Activated CD8-positive, alpha-beta memory T cell treated with anti-CD3 and anti-CD28 coated beads, Interleukin-2, amount 50 U/mL, for 4 hours (primary cell): Measurements from ENCODE around the gene SRP68.
"Not testable (repeated sequence)": the region's sequence is repeated elsewhere in the genome, so short reads cannot be mapped to it uniquely, and the experiment has no call there.

Experiments used
- DNase-seq: peaks from one replicate; pipeline ENCODE4 v3.0.0-alpha.2; 2020

SRP68 gene

DNA sequence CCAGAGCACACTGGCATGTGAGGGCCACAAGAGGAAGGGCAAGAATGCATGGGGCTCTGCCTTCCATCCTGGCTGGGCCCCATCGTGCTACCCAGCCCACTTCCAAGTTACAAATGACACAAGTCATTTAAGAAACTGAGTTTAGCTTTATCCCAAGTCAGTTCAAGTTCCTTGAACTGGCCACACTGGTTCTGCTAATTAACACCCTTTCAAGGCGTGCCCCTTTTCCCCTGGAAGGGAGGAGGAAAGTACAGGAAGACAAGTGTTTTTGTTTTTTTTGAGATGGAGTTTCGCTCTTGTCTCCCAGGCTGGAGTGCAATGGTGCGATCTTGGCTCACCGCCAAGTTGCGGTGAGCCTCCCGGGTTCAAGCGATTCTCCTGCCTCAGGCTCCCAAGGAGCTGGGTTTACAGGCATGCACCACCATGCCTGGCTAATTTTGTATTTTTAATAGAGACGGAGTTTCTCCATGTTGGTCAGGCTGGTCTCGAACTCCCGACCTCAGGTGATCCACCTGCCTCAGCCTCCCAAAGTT, 27.8 kb downstream of the SRP68 start:
- not testable (repeated sequence) for DNase-seq

DNA sequence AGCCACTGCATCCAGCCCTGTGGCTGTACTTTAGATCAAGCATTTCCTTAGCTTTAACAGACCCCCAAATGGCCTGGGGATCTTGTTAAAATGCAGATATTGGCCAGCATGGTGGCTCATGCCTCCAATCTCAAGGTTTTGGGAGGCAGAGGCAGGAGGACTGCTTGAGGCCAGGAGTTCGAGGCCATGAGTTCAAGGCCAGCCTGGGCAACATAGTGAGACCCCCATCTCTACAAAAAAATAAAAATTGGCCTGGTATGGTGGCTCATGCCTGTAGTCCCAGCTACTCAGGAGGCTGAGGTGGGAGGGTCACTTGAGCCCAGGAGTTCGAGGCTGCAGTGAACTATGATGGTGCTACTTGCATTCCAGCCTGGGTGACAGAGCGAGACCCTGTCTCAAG, 29.4 kb downstream of the SRP68 start:
- not testable (repeated sequence) for DNase-seq

DNA sequence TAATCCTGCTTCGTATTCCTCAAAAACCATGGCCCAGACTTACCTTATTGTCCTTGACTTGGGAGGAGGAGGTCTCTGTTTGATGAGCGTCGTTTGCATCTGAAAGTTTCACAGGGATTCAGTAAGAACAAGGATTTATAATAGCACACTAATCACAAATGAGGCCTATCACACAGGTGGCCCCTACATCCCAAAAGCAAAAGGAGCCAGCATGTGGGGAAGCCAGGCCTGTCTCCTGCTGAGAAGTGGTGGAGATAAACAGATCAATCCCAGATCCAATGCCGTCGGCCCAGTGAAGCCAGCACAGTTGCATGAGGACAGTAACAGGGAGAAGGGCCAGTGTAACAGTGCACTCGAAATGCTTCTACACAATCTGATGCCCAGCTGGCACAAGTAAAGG, 31.9 kb downstream of the SRP68 start:
- DNase-seq = no peak

DNA sequence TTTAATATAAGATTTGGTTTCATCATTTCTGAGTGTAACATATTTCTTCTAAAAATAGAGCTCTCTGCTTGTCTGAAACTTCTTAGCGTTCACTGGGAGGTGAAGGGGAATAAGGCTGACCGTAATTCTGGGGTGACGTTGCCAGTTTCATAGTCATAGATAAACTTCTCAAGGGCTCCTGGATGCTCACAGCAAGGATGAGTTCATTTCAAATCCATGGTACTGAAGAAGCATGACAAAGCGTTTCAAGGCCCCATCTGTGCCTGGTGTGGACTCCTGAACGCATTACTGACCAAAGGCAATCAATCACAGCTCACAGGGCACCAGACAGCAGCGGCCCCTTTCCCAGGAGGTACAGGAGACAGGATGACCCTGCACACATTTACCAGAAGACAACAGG, 33.2 kb downstream of the SRP68 start:
- no peak for DNase-seq

DNA sequence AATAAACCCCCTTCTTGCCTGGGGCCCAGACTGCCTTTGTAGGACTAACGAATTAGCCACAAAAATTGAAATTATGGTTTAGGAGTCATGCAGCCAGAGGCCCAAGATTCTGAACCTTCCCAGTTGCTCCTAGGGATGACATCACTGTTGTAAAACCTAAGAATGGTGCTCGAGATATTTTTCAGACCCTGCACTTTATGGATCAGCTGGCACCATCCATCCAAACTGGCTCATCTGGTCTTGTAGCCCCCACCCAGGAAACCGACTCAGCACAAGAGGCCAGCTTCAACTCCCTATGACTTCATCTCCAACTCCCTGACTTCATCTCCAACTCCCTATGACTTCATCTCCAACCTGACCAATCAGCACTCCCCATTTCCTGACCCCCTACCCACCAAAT, 34.3 kb downstream of the SRP68 start:
- no peak for DNase-seq

DNA sequence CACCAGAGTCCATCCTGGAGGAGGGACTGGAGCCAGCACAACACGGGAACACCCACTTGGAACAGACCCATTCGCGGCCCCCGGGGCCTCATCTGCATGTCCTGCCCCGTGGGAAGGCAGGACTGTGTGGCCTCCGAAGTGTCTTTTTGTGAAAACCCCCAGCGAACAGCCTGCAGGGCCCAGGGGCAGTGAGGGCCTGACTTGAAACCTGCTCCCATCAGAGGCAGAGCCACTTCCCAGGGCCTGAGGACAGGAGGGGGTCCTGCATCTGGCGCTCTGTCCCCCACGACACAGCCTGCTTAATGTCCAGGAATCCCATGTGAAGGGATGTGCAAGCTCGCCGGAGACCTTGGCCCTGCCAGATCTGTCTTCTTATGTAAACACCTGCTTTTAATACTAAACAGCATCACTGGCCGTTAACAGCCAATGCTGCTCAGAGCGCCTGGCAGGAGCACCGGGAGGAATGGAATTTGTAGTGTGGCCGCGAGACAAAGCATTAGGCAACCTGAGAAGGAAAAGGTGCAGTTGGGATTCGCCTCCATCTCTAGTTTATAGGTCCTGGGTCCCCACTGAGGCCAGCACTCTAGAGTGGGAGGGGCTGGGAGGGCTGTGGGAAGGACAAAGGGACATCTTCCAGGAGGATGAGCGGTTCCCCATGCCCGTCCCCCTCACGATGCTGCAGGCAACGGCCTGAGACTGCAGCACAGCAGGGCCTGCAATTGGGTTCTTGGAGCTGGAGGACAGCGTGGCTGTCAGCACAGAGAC, 35.6 kb downstream of the SRP68 start:
- DNase-seq = no peak

DNA sequence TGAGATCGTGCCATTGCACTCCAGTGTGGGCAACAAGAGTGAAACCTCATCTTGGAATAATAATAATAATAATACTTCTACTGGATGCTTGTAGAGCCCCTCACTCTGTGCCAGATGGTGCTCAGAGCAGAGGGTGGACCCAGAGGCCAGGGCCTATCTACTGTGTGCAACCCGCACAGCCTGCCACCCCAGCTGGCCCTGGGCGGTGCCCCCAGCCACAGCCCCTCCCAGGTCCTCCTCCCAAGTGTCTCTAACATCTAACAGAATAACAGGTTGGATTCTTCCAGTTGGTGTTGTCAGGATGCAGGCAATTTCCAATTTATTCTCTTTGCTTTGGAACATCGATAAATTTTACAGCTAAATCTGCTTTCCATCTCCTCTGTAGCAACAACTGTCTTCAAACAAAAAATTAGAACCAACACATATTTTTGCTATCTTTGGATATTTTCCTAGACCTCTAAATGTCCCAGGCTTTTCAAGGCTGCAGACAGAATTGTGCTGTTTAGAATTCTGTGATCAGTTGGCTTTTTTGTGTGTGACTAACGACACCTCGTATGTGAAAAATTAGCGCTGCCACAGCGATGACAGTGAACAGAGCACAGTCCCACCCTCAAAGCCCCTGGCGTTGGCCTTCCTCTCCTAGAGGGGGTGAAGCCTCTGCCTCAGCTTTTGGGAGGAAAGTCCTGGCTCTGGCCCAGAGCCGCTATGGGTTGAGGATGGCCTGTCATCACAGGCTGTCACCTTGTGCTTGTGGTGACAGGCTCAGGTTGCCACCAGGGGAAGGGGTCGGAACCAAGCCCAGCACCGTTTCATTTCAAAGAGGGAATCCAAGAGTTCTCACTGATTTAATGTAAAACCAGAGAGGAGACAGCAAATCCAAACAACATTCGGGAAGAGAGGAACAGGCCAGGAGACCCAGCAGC, 37.6 kb downstream of the SRP68 start:
- DNase-seq = no peak

DNA sequence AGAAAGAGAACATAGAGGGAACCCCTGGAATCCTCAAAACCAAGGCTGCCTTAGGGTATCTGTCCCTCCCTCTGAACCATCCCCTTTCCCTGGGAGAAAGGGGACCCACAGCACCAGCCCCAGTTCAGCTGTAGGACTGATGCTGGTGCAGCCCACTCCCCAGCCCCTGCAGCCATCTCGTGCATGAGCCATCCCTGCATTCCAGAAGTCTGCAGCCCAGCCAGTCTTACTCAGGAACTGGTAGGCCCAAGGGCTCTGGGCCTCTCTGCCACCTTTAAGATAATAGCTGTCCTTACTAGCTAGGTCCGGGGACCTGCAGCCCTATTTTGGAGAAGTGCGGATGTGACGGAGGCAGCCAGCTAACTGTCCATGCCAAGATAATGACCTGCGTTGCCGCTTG, 39.2 kb downstream of the SRP68 start:
- DNase-seq = no peak

DNA sequence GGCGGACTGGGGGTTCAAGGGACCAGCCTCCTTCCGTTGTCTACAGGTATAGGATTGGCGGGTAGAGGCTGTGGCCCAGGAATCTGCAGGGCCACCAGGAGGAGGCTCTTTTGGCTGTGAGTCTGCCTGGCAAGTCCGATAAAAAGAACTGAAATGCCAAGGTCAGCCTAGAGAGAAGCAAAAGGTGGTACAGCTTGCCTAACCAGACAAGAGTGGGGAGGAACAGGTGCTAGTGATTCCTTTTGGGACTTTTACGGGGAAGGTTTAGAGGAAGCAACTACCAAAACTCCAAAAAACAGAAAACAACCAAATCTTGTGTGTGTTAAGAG, 39.6 kb downstream of the SRP68 start:
- no peak for DNase-seq

DNA sequence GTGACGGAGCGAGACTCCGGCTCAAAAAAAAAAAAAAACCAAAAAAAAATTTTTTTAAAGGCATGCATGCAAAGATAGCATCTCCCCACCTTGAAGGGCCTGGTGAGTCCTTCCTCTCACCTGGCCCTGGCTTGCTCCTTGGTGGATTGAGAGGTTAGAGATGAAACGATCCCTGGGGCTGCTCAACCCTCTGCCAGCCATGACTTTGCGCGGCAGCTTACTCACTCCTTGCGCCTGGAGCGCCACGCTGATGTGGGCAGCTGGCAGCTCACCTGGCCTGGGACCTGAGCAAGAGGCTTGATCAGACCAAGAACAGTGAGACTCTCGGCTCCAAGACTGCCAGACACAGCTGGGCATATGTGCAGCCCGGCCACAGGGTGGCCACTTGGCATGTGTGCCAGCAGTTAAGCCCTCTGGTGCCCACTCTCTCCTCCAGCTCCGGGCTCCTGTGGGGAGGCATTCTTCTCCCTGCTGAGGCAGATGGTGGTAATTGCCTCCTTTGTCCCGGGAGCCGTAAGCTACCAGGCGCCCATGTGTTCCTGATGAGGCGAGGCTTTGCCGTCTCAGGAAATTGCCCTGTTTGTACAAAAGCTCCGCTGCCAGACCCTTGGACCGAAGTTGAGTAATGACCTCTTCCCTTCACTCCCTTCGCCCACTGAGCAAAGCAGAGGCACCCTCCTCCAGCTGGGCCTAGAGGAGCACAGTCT, 40.1 kb downstream of the SRP68 start:
- no peak for DNase-seq

DNA sequence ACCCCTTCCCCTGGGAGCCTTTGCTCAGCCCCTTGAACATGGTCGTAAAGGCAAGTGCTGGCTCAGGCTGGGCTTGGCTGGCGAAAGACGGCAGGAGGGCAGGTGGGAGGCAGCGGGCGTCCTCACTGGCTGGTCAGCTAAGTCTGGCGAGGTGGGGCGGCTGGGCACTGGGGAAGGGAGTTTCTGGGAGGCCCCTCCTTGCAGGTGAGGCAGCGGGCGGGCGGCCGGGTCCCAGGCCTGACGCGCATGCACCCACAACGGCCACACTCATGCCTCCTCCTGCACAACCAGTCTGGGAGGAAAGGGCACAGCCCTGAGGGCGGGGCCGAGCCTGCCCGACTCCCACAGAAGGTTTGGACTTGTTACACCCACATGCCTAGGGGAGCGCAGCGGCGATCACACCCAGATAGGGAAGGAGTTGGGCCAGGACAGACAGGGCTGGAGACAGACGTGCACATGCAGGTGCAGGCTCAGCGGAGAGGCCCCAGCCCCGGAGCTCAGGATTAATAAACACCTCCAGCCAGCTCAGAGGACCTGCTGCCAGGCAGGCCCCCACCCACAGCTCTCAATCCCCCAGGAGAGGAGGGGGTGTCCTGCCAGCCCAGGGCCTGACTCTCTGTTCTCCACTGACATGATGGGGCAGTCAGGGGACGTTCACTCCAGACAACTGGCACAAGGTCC, 45.0 kb downstream of the SRP68 start, which contains the start of gene EVPL:
TSS of gene EVPL (minus strand) at position 148 of the 681 bp plus-strand sequence. CDS start at position 40, 108 bp downstream.
- DNase-seq = no peak

DNA sequence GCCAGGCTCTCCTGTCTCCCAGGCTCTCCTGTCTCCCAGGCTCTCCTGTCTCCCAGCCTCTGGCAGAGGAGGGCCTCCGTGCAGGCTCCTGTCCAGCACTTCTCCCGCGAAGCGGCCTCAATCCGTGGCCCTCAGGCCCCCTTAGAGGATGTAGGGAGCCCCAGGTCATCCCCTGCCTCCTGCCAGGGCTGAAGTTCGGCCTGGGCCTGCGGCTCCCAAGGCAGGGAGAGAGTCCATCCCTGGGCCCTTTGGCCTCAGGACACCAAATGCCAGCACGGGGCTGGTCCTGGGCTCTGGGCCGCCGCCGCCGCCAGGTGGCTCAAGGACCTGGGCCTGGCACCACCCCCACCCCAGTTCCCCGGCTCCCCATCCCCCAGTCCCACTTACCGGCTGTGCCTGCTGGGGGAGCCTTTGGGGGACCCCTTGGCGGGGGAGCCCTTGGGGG, 45.6 kb downstream of the SRP68 start:
- DNase-seq = no peak

DNA sequence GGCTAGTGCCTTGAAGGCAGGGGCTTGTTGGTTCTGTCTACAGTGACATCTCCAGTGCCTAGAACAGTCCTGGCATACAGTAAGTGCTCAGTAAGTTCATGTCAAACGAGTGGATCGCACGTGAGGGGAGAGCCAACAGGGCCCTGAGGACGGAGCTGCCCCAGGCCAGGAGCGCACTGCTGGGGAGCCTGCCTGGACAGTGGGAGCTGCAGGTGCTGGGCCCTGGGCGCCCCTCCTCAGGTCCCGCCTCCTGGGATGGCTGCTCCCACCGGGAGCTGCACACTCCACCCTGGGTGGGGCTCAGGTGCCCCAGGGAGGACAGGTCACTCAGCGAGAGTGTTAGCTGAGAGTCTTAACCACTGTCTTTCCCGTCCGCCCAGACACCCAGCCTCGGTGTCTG, 47.0 kb downstream of the SRP68 start:
- no peak for DNase-seq

DNA sequence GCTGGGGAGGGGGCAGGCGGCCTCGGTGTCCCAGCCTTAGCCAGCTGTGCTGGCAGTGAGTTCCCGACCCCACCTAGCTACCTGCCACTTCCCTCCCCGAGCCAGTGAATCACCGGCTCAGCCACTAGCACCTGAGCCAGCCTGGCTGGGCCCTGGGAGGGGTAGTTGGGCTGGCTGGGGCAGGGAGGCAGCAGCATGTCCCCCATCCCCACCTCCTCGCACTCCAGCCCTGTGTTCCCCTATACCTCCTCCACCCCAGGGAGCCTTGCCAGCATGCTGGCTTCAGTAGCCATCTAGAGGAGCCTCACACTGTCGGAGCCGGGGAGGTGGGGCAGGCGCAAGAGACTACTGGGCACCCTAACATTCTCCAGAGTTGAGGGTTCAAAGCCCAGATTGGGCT, 48.0 kb downstream of the SRP68 start:
- DNase-seq = no peak

DNA sequence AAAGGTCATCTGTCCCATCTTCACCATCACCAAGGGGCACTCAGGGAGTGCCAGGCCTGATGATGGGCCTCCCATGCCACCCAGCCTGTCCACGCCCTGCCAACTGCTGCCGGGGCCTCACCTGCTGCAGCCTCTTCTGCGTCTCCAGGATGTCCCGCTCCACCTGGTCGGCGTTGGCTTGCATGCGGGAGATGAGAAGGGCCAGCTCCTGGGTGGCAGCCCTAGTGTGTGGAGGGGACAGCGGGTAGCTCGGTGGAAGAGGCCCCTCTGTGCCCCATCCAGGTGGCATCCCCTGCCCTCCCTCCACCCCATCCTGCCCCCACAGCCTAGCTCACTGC, 48.4 kb downstream of the SRP68 start:
- DNase-seq = no peak

DNA sequence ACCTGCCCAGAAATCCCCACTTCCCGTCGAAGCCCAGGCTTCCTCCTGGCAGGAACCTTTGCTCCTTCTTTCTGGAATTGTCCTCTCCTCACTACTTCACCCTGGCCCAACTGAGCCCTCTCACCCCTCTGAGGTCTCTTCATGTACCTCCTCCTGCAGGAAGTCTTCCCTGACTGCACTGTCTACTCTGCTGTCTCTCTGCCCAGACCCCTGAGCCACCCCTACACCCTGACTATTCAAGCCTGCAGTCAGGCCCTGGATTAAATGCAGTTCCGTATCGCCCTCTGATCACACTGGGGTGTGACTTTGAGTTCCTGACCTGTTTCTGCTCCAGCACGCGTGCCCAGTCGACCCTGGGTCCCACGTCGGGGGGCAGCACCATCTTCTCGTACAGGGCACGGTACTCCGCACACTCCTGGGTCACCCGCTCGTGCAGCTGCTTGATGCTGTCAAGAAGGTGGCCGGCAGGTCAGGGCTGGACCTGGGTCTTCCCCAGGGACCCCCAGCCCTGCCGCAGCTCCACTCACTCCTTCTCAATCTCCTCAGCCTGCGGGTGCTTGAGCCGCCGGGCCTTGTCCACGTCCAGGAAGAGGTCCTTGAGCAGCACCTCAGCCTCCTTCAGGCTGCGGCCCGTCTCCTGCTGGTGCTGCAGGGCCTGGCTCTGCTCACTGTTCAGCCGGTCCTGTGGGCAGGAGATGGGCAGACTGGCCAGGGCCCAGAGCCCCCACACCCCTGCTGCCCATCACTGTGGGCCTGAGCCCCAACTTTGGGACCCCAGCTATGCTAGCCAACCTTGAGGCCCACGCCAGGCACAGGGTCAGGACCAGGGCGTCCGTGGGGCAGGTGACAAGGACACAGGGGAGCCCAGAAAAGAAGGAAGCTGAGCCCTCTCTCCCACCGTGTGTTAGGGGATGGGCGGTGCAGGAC, 49.1 kb downstream of the SRP68 start:
- DNase-seq = no peak

DNA sequence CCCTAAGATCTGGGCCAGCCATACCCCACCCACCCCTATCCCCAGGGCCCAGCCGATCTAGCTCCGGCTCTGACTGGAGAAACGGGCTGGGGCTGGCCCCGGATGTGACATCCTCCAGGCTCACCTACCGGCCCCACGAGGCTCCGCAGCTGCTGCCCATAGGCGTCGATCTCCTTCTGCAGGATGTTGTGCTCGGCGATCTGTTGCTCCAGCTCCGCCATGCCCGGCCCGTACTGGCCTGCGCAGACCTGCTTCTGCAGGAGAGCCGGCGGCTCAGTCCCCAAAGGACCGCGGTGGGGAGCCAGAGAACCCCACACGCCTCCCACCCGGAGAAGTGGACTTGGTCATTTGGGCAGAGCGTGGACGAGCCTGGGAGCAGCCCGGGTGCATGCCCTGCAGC, 50.0 kb downstream of the SRP68 start:
- DNase-seq = no peak

DNA sequence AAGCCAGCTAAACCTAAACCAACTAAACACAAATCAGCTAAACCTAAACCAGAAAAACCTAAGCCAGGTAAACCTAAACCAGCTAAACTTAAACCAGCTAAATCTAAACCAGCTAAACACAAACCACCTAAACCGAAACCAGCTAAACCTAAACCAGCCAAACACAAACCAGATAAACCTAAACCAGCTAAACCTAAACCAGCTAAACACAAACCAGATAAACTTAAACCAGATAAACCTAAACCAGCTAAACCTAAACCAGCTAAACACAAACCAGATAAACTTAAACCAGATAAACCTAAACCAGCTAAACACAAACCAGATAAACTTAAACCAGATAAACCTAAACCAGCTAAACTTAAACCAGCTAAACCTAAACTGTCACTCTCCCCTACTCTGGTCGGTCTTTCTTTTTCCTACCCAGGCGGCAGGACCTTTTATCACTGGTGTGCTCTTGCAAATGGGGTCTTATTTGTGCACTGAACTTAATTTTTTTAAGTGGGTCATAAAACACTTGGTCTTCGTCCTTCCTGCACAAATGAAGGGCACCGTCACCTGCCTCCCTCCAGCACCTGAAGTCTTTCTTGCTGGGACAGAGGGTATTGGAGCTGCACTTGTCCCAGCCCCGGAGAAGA, 52.4 kb downstream of the SRP68 start:
- no peak for DNase-seq

DNA sequence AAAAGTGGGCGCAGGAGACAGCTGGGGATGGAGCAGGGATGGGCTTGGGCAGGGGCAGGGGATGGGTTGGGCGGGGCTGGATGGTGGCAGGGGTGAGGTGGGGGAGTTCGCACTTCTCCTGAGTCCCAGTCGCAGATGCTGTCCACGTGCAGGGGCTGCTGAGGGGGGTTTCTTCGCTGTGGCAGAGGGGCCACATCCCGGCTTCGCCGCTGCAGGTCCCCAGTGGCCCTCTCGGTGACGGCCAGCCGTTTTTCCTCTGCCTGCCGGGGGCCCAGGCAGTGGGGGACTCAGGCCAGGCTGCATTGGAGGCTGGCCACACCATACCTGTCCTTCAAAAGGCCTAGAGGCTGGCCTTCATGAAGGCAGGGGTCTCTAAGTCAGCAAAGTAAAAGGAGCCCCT, 53.5 kb downstream of the SRP68 start:
- DNase-seq = no peak

DNA sequence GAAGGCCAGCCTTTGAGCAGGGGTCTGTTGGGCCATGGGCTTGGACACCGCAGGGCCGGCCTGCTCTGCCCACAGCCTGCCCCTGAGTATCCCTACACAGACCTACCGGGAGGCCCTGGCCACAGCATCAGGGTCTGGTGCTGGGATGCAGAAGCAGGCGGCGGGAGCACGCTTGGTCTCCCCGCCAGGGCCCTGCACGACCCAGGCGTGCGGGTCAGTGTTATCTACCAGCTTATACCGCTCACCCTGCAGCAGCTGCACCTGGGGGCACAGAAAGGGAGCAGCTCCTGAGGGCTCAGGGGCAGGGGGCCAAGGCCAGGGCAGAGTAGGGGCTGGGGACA, 54.0 kb downstream of the SRP68 start:
- DNase-seq = no peak
